DMS153 treated with DMSO at 0.1 percent for 48 hours (cell line): Measurements from ENCODE around the gene NCAPD2.

Experiments used
- DNase-seq: peaks from one replicate; lab custom pipeline; 2025; ENCODE audit not compliant: unreplicated experiment; lab: John Stamatoyannopoulos, UW

NCAPD2 gene

DNA sequence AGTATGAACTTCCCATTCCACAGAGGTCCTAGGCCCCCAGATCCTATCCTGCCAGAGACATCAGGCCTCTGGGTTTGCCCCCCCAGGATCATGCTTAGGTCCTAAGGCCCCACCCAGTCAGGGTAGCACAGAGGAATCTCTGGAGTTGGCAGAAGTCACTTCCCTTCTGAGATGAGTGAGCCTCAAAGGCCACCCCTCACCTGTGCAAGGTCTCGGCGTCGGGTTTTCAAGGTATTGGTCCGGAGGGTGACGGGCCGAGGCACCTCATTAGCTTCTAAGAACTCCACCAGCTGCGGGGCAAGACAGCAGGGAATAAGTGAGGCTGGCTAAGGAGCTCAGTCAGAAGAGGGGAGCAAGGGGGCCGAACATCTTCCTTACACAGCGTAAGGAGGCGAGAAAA, 69.0 kb downstream of the NCAPD2 start:
- no peak for DNase-seq

DNA sequence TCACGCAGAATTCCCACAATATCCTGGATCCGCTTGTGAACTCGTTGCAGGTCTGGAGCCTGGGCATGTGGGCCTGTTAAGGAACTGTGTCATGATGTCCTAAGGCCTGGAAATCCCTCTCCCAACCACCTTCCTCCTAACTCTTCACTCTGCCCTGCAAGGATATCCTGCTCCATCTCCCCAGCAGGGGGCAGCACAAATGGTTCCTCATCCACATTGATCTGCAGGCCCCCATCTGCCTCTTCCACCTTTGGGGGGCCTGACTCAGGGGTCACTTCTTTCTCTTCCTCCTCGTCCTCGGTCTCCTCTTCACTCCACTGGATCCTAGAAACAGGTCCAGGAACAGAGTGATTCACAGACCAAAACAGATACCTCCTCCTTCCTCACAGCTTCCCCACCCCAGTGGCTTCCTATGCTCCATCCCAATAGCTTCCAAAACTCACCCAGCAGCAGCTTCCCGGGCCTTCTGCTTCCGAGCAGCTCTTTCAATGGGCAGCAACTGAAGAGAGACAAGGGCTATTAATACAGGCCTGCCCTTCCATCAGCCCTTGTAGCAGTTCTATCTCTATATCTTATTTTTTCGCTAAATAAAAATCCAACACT, 69.6 kb downstream of the NCAPD2 start:
- DNase-seq = no peak

DNA sequence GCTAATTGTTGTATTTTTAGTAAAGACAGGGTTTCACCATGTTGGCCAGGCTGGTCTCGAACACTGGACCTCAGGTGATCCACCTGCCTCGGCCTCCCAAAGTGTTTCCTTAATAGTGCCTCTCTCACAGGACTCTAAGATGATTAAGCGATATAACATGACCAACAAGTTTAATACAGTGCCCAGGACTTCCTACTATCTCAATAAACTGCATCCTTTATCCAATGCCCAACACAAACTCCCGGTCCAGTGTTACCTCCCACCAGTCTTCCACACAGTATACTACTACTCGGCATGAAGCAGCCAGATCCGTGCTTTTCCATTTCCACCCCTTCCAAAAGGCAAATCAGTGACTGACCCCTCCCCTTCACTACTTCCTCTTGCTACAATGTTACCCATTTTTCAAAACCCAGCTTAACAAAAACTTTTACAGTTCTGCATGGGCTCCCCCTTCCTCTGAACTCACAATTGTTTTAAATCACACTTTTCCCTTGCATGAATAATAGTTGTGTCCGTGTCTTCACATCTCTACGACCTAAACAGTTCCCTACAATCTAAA, 73.3 kb downstream of the NCAPD2 start:
- DNase-seq = no peak

- no peak for DNase-seq
These were observed 75.4 kb downstream of the NCAPD2 start for GRCh38 chr12:6569312-6569711.

DNA sequence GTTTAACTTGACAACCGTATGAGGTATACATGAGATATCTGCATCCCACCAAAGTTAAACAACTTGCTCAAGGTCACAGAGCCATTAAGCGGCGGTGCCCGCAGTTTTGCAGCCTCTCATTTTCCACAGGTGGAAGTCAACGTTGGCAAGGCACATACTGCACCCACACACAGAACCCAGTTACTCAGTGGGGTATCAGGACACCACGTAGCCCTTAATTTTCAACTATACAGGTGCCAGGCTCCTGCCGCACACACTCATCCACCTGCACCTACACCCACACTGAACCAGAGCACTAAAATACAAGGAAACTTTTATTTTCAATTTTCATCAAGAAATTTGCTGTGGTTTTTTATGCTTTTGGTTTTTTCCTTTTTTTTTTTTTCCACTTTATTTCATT, 75.9 kb downstream of the NCAPD2 start:
- no peak for DNase-seq

DNA sequence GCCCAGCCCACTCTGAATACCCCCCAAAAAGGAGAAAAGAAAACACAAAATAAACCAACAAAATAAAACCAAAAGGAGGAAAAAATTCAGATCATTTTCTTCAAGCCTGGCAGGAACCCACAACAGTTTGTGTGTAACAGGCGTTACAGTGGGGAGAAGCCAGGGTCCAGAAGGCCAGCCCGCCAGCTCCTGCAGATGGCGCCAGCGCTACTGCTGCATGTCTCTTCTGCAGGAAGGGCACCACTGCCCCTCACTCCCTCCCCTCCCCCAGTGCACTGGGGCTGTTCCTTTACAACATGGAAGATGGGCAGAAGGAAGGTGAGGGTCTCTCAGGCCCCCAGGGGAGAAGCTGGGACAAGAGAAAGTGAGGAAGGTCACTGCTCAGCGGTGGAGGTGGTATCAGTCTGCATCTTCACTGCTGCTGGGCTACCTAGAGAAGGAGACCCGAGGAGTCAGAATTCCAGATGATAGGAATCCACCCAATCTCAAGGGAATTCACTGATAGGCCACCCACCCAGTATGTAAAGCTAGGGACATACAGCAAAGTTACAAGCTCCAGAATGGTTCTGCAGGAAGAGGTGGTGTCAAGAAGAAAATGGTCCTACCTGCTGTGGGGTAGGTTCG, 76.5 kb downstream of the NCAPD2 start:
- DNase-seq = no peak

DNA sequence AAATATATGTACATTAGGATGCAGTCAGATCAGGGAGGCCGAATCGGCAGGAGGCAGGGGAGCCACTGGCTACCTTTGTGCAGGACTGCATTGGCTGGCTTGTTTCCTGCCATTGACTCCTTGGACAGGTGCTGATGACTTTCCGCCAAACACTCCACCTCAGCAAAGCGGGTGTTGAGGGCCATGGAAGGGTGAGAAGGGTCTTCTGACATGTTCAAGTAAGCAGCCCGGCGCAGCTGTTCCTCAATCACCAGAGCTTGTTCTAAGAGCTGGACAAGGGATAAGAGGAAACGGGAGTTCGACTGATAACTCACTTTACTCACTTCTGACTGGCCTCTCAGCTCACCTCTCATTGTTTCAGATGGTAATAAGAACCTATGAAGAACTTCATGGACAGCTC, 79.1 kb downstream of the NCAPD2 start:
- DNase-seq = no peak

GRCh38 chr12:6574576-6575295, 80.8 kb downstream of the NCAPD2 start:
- DNase-seq = no peak

GRCh38 chr12:6575648-6576047, 81.7 kb downstream of the NCAPD2 start:
- DNase-seq = no peak
